ENCODE measurements around the gene SMIM38. TPM values are rescaled to one million over a fixed set of nuclear protein-coding genes. Genes with fewer than 3 reads are reported as not detected.
A peak's percentile ranks its signal among the peaks of the same experiment; 100 is the strongest.
"Not testable (repeated sequence)": the region's sequence is repeated elsewhere in the genome, so short reads cannot be mapped to it uniquely, and the experiment has no call there.

SMIM38 gene
- total and polyA plus RNA-seq, 7 donors = 0.03 to 0.54 (median 0.10) TPM; not detected in 1

DNA sequence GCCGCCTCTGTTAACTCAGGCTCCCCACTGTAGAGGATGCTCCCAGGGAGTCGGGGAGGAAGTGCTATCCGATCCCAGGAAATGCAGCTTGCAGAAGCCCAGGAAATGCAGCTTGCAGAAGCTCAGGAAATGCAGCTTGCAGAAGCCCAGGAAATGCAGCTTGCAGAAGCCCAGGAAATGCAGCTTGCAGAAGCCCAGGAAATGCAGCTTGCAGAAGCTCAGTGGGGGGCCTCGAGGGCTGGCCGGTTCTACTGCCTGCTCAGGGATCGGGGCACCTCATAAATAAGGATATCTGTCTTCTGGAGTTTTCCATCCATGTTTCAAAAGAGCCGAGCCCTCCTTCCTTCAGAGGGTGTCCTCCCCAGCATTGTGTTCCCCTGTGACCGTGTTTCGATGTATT is 25.1 kb upstream of the SMIM38 start:
- 52 to 65% (median 61%) methylated on average over 9 of the region's 9 CpGs for WGBS, 3 donors
- peaks cover 12% of the 10 kb centered on the region for H3K9me3 ChIP-seq
- TF ChIP-seq, protein P1, sequence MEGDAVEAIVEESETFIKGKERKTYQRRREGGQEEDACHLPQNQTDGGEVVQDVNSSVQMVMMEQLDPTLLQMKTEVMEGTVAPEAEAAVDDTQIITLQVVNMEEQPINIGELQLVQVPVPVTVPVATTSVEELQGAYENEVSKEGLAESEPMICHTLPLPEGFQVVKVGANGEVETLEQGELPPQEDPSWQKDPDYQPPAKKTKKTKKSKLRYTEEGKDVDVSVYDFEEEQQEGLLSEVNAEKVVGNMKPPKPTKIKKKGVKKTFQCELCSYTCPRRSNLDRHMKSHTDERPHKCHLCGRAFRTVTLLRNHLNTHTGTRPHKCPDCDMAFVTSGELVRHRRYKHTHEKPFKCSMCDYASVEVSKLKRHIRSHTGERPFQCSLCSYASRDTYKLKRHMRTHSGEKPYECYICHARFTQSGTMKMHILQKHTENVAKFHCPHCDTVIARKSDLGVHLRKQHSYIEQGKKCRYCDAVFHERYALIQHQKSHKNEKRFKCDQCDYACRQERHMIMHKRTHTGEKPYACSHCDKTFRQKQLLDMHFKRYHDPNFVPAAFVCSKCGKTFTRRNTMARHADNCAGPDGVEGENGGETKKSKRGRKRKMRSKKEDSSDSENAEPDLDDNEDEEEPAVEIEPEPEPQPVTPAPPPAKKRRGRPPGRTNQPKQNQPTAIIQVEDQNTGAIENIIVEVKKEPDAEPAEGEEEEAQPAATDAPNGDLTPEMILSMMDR (IDR thresholded peaks at IDR 0.05) = no peak
- H3K36me3 ChIP-seq (ENCODE audit: insufficient read depth in 1 of 2, low read depth in 1 of 2) = no peaks in the 10 kb centered on the region
- H3K4me1 ChIP-seq = no peaks in the 10 kb centered on the region
- peaks cover 0 to 13% (median 0%) of the 10 kb centered on the region in 3 donors for H3K27me3 ChIP-seq (ENCODE audit: insufficient read depth in 3 of 3, low read length in 2 of 3)
- H3K4me3 ChIP-seq = no peak overlapping the region
- intact Hi-C loops (cut with DNase I) = no loop called here
- no peak overlapping the region for H3K27ac ChIP-seq
- no peak for ATAC-seq
- DNase-seq = no peak

DNA sequence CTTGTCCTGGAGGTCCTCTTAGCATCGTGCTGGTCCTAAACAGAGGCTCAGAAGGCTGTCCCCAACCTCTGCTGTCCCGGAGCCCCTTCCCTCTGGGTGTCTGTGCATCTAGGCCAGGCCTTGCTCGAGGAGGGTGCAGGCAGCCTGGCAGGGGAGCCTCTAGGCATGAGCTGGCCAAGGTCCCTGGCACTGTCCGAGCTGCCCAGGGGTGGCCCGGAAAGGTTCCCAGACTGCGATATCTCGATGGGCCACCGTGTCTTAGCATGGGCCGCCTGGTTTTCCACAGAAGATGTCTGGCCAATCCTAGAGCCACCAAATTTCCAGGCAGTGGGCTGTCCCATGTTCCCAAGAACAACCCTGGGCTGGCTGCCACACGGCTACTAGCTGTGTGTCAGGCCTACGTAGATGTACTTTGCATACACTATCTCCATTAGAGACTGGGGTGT is 24.6 kb upstream of the SMIM38 start:
- Histone ChIP-seq H3K27me3 (ENCODE audit: insufficient read depth in 3 of 3, low read length in 2 of 3) (peaks cover 0 to 8% (median 0%) of the 10 kb centered on the region in 3 donors), H3K4me1 (no peaks in the 10 kb centered on the region), H3K27ac (no peak overlapping the region), H3K4me3 (no peak overlapping the region), H3K36me3 (ENCODE audit: insufficient read depth in 1 of 2, low read depth in 1 of 2) (no peaks in the 10 kb centered on the region), H3K9me3 (peaks cover 12% of the 10 kb centered on the region)
- intact Hi-C loops (cut with DNase I) = no loop called here
- TF ChIP-seq, protein P1 (IDR thresholded peaks at IDR 0.05) = no peak
- 42 to 61% (median 43%) methylated on average over 11 of the region's 11 CpGs for WGBS, 3 donors
- no peak for DNase-seq
- peak in 2 of 4 donors; percentile 14 to 29 for ATAC-seq

DNA sequence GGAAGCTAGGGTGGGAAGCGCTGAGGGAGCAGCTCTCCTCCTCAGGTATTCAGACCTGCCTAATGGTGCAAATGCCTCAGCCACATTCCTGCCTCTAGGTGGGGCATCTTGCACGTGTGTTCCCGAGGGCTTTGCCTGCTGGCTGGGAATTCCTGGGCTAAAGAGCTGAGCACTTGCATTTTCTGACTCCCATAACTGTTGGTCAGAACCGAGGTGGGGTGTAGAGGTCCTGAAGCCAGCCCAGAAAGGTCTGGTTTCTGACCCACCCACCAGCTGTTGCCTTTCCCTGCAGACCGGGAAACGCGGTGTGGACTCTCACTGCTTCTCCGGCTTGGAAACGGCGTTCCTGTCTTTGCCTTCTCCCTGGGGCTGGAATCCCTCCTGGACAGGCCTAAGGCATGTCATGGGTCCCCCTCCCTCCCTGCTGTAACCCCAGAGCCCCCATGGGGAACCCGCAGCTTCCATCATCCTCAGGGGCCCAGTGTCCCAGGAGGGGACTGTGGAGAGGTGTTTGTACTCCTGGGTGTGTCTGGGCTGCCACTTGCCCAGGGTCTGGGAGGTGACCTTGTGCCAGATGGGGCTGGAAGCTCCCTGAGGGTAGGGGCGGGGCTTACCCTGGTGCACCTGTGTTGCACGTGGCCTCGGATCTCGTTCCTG is 24.0 kb upstream of the SMIM38 start:
- Histone ChIP-seq H3K27me3 (ENCODE audit: insufficient read depth in 3 of 3, low read length in 2 of 3) (peaks cover 0 to 6% (median 0%) of the 10 kb centered on the region in 3 donors), H3K27ac (no peak overlapping the region), H3K4me3 (no peak overlapping the region), H3K9me3 (peaks cover 12% of the 10 kb centered on the region), H3K36me3 (ENCODE audit: insufficient read depth in 1 of 2, low read depth in 1 of 2) (no peaks in the 10 kb centered on the region), H3K4me1 (no peaks in the 10 kb centered on the region)
- DNase-seq = peak in 1 of 2 donors; percentile 40
- TF ChIP-seq, protein P1 (IDR thresholded peaks at IDR 0.05) = peak; percentile 70
- intact Hi-C loops (cut with DNase I) = no loop called here
- ATAC-seq = peak; percentile 42 to 80 (median 70)
- WGBS, 3 donors = 30 to 41% (median 35%) methylated on average over 15 of the region's 15 CpGs

DNA sequence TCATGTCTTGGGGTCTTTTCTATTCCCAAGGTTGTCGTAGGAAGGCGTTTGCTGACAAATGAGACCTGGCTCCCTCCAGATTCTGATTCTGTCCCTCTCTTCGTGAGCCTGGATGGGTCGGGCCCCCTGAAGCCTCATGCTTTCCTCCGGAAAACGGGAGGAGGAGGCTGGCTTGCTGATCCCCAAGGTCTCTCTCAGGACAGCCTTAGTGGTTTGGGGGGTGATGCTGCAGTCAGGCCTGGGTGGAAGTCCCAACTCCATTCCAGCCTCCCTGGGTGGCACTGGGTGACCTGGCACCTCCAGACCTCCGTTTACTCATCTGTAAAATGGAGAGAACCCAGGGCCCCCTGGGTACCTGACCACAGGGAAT is 23.4 kb upstream of the SMIM38 start:
- TF ChIP-seq, protein P1 (IDR thresholded peaks at IDR 0.05) = no peak
- no peak for ATAC-seq
- Histone ChIP-seq H3K9me3 (peaks cover 12% of the 10 kb centered on the region), H3K4me1 (no peaks in the 10 kb centered on the region), H3K4me3 (no peak overlapping the region), H3K36me3 (ENCODE audit: insufficient read depth in 1 of 2, low read depth in 1 of 2) (no peaks in the 10 kb centered on the region), H3K27me3 (ENCODE audit: insufficient read depth in 3 of 3, low read length in 2 of 3) (peaks cover 0 to 5% (median 0%) of the 10 kb centered on the region in 3 donors), H3K27ac (no peak overlapping the region)
- WGBS, 3 donors = 79 to 86% (median 81%) methylated on average over 7 of the region's 7 CpGs
- DNase-seq = no peak
- intact Hi-C loops (cut with DNase I) = no loop called here

DNA sequence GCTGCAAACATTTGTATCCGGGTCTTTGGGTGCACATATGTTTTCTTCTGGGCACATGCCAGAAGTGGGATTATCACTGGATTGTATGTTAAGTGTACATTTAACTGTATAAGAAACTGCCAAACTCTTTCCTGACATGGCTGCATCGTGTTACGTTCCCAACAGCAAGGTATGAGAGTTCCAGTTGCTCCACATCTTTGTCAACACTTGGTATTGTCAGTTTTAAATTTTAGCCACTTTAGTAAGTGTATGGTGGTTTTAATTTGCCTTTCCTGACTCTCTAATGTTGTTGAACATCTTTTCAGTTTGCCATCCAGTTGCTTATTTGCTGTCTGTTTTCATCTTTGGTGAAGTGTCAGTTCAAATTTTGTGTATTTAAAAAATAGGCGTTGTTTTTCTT is 22.5 kb upstream of the SMIM38 start:
- Histone ChIP-seq H3K27ac (no peak overlapping the region), H3K4me3 (no peak overlapping the region), H3K27me3 (ENCODE audit: insufficient read depth in 3 of 3, low read length in 2 of 3) (no peaks in the 10 kb centered on the region), H3K4me1 (no peaks in the 10 kb centered on the region), H3K9me3 (peaks cover 7% of the 10 kb centered on the region), H3K36me3 (ENCODE audit: insufficient read depth in 1 of 2, low read depth in 1 of 2) (no peaks in the 10 kb centered on the region)
- TF ChIP-seq, protein P1 (IDR thresholded peaks at IDR 0.05) = no peak
- ATAC-seq = no peak
- no peak for DNase-seq
- WGBS, 3 donors = 82 to 86% (median 83%) methylated on average over 4 of the region's 4 CpGs
- intact Hi-C loops (cut with DNase I) = no loop called here

DNA sequence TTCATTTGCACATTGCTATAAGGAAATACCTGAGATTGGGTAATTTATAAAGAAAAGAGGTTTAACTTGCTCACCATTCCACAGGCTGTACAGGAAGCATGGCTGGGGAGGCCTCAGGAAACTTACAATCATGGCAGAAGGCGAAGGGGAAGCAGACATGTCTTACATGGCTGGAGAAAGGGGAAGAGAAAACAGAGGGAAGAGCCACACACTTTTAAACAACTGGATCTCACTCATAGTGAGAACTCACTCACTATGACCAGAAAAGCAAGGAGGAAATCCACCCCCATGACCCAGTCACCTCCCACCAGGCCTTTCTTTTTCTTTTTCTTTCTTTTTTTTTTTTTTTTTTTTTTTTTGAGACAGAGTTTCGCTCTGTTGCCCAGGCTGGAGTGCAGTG is 21.6 kb upstream of the SMIM38 start:
- H3K9me3 ChIP-seq; H3K4me1 ChIP-seq; ATAC-seq; H3K27me3 ChIP-seq (ENCODE audit: insufficient read depth in 3 of 3, low read length in 2 of 3); H3K36me3 ChIP-seq (ENCODE audit: insufficient read depth in 1 of 2, low read depth in 1 of 2); intact Hi-C loops (cut with DNase I); H3K27ac ChIP-seq; H3K4me3 ChIP-seq; DNase-seq: not testable (repeated sequence)
- 92 to 100% (median 99%) methylated on average over 1 to 2 of the region's 2 CpGs for WGBS, 3 donors
